HG03103 (cell line): ENCODE results near the gene IRS1.

ENCODE experiments used
- ATAC-seq: cut with Tn5 transposase; IDR thresholded peaks from one replicate; pipeline ENCODE4 v1.9.1; 2021; ENCODE audit warnings: low read depth; ENCODE audit not compliant: unreplicated experiment

Gene IRS1

DNA sequence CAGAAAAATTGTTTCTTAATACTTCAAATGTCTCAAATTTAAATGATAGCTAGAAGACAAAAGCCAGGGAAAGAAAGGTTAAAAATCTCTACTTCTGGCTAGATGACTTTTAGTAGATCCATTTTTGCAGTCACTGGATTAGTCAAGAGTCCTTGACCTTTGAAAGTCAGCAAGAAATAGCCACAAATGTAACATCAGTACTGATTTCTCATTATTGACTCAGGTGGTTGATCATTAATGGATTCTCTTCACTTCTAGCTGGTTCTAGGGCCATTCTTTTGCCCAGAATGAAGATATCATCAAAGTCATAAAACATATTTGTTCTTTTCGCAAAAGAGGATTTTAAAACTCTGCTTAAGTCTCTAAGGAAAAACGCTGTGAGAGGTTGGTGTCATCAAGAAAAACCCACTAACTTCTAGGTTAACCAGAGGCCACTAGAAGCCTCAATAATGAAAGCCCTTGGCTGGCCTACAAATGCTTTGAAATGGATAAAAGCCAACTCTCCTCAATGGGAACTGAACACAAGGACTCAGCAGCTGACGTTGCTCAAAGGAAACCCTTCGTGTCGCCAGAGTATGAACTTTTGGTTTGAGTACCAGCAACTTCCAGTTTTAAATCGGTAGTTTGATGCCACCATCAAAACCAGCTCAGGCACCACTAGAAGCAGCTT is 66.3 kb downstream of the IRS1 start:
- ATAC-seq, result no peak

DNA sequence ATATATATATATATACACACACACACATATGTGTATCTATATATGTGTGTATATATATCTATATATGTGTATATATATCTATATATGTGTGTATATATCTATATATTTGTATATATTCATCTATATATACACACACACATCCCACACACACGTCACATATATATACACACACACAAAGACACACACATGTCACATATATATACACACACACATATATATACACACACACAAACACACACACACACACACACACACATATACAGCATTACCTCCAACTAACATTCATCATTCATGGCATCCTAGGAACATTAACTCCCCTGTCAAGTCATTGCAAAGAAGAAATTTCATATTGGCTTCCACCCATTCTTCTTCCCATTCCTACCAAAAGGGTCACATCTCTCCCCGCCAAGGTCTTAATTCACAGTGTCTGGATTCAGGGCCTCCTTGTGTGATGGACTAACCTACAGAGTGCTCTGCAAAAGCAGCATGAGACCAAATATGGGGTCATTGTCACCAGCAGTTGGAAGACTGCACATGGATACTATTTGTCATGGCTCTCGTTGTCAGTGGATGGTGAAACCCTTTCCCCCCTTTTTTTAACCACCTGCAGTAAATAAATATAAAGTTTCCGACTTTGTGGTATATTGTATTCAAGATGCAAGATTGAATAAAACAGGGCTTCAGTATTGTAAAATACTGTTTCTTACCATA is 67.0 kb downstream of the IRS1 start:
- no peak for ATAC-seq

DNA sequence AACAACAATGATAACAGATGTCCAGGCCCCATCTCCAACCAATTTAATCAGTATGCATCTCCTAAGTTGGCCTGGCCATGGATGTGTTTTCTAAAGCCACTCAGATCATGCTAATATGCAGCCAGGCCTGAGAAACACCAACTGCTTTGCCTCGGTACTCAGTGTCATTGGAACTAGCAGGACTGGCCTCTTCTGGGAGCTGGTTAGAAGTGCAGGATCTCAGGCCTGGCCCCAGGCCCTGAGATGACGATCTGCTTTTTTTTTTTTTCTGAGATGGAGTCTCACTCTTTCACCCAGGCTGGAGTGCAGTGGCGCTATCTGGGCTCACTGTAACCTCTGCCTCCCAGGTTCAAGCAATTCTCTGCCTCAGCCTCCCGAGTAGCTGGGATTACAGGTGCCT is 69.1 kb downstream of the IRS1 start:
- ATAC-seq, result no peak

DNA sequence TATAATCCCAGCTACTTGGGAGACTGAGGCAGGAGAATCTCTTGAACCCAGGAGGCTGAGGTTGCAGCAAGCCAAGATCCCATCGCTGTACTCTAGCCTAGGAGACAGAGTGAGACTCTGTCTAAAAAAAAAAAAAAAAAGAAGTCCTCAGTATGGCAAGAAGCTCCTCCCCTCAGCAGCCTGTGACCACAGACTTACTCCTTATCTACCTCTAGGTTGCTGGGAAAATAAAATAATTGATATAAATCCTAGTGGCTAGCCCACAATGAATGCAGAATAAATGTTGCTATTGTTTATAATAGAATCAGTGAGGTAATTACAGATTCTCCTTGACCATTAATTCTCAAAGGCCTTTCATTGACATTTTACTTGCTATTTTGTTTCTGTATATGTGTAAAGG is 70.6 kb downstream of the IRS1 start:
- no peak for ATAC-seq

DNA sequence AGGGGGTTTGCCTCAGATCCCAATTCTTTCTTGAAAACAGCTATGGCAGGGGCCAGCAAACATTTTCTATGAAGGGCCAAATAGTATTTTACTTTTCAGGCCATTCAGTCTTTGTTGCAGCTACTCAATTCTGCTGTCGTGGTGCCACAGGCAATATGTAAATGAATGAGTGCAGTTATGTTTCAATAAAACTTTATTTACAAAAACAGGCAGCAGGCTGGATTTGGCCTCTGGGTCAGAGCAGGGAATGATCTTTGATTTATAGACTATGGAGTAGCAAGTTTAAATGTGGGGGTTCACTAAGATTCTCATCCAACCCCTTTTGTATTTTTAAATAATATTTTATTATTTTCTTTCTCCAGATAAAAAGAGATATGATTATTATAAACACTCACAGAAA is 72.4 kb downstream of the IRS1 start:
- ATAC-seq, result no peak

DNA sequence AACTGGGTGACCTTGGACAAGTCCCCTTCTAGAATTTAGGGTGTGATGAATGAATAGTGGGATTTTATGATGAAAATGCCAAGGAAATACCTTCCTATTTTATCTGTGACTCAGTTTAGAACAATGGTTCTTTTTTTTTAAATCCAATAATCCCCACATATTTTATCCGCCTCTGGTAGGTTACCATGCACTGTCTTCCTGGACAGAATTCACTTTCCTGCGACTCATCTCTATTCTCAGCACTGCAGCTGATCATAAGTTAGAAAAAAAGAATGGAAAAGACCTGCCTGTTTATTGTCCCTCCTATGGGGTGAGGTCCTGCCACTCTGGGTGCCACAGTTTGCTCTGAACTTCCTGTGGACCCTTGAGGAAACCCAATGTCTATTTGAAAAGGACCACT is 73.1 kb downstream of the IRS1 start:
- no peak for ATAC-seq

DNA sequence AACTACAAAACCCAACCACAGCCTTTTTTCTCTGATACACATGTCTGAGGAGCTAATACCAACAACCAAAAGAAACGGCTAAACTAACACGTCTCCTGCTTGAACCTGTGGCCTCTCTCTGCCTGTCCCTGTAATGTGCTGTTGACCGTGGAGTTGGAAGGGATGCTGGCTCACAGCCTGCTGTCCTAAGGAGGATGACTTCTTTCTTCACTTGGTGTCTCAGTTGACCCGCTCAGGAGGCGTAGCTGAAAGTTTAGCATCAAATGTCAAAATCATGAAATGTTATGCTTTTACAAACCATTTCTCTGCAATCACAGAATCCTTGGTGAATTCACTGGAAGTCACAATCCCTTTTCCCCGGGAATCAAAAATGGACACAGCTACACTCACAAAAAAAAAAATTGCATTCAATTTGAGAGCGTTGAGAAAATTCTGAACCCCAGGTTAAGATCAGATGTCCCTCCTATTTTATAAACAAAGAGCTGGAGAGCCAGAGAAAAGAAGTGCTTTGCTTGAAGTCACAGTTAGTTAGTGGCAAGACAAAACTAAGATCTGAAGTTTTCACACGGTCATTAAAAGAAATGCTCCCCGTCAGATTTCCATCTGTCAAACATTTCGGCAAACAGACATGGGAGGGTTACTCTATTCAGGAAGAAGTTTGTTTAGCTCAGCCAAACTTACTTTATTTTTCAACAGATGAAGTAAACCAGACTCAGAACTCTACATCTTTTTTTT is 74.3 kb downstream of the IRS1 start:
- no peak for ATAC-seq

DNA sequence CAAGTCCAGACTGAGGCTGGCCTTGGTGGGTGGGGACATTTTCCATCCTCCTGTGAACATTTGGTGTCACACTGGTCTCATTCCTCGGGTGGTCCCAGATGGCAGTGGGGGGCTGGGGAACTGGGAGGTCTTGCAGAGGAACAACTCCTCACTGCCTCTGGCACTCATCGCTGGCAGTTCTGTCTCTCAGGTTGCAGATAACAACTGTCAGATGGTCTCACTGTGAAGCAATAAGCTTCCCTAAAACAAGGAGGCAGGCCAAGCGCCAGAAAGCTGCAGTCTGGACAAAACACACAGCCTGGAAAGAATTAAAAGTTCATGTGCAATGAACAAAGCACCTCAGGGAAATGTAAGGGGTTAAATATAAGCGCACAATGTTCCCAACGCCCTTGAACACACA is 78.1 kb downstream of the IRS1 start:
- no peak for ATAC-seq

DNA sequence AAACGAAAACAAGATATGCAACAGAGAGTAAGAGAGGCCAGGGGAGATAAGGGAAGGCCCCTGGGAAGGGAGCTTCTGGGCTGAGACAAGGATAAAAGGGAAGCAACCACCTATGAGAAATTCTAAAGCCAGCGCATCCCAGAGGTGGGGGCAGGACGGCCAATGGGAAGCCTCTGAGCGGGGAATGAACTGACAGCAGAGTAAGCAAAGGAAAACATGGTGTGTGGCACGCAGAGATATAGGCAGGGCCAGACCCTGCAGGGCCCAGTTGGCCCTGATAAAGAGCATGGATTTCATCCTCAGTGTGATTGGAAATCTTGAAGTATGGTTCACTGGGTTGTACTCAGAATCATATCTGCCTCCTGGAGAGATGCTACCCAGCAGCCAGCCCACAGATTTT is 78.7 kb downstream of the IRS1 start:
- no peak for ATAC-seq

DNA sequence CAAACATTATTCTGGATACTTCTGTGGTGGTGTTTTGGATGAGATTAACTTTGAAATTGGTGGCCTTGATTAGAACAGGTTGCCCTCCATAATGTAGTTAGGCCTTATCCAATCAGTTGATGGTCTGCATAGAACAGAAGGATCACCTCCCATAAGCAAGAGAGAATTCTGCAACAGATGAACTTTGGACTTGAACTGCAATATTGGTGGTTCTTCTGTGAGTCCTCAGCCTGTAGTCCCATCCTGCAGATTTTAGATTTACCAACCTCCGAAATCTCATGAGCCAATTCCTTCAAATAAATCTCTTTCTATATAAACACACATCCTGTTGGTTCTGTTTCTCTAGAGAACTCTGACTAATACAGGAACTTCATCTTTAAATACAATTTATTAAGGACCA is 81.9 kb downstream of the IRS1 start:
- ATAC-seq, result no peak

DNA sequence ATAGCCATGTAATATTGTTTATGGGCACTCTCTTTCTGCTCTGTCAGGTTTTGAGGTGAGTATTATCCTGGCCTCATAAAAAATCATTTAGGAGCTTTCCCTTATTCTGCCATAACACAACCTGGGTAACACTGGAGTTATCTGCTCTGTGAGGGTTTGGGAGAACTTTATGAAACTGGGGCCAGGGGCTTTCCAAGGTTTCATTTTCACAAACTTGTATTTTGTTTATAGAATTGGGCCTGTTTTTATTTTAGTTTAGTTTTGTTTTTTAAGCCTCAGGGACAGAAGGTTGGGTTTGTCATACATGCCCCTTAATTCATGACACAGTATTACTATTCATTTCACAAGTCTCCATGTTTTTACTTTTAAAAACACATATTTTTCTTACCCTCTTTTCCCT is 83.5 kb downstream of the IRS1 start:
- ATAC-seq, result no peak

DNA sequence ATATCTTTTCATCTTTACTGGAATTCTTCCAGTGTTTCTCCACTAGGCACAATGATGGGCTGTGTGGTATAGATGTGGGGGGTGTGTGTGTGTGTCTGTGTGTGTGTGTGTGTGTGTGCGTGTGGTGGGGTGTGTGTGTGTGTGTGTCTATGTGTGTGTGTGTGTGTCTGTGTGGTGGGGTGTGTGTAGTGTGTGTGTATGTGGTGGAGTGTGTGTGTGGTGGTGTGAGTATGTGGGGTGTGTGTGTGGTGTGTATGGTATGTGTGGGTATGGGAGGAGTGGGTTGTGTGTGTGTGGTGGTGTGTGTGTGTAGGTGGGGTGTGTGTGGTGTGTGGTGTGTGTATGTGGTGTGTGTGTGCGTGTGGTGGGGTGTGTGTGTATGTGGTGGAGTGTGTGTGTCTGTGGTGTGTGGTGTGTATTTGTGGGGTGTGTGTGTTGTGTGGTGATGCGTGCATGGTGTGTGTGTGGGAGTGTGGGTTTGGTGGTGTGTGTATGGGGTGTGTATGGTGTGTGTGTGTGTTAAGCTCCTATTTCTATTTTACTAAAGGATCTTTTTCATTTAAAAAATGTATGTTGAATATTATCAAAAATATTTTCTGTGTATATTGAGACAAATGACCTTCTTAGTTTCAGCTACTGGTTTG is 84.2 kb downstream of the IRS1 start:
- ATAC-seq, result no peak

DNA sequence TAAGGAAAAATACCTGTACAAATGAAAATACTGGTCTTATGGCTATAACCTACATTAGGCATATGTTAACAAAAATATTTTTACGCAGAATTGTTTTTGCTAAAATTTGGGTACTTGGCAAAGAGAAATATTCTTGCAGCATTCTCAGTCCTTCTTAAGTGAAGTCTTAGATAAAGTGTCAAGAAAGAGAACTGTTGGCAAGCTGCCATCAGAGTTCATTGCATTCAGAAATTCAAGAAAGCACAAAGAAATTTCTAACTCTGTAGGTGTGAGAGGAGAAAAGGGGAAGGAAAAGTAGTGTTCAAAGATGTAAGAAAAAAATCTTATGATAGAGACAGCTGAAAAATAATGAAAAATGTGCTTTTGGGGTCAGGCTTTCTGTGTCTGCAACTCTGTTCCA is 86.7 kb downstream of the IRS1 start:
- no peak for ATAC-seq

DNA sequence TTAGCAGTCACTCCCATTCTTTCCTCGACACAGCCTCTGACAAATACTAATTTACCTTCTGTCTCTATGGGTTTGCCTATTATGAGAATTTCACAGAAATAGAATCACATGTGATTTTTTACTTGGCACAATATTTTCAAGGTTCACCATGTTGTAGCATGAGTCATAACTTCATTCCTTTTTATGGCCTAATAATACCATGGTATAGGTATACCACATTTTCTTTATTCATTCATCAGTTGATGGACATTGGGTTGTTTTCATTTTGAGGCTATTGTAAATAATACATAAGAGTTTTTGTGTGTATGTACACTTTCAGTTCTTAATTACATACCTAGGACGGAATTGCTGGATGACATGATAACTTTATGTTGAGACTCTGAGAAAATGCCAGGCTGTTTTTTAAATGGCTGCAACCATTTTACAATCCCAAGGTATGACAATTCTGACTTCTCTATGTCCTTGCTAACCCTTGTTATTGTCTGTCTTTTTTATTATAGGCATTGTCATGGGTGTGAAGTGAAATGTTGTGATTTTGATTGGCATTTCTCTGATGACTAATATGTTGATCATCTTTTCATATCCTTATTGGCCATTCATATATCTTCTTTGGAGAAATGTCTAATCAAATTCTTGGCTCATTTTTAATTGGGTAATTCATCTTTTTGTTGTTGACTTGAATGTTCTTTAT is 87.9 kb downstream of the IRS1 start:
- ATAC-seq, result no peak

DNA sequence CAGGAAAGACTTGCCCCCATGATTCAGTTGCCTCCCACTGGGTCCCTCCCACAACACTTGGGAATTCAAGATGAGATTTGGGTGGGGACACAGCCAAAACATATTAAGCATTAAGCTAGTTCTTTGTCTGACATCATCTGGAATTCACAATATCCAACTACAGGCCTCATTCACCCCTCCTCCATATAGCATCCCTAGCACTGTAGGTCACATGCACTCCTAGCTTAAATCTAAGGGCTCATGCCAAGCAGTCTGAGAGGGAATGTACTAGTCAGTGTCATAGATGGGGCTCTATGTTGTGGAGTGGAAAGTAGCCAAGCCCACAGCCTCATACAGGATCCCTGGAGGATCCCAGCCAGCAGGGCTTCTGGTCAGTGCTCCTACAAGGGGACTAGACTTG is 92.1 kb downstream of the IRS1 start:
- no peak for ATAC-seq

DNA sequence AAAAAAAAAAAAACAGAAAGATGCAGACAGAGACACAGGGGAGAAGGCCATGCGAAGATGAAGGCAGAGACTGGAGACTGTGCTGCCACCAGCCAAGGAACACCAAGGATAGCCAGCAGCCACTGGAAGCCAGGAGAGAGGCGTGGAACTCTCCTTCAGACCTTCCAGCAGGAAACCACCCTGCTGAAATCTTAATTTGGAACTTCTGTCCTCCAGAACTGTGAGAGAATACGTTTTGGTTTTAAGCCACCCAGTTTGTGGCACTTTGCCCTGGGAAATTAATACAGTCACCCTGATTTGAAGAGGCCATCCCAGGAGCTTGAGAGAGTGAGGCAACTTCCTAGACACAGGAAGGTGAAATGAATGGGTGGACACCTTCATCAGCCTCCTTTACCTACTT is 93.7 kb downstream of the IRS1 start:
- no peak for ATAC-seq

DNA sequence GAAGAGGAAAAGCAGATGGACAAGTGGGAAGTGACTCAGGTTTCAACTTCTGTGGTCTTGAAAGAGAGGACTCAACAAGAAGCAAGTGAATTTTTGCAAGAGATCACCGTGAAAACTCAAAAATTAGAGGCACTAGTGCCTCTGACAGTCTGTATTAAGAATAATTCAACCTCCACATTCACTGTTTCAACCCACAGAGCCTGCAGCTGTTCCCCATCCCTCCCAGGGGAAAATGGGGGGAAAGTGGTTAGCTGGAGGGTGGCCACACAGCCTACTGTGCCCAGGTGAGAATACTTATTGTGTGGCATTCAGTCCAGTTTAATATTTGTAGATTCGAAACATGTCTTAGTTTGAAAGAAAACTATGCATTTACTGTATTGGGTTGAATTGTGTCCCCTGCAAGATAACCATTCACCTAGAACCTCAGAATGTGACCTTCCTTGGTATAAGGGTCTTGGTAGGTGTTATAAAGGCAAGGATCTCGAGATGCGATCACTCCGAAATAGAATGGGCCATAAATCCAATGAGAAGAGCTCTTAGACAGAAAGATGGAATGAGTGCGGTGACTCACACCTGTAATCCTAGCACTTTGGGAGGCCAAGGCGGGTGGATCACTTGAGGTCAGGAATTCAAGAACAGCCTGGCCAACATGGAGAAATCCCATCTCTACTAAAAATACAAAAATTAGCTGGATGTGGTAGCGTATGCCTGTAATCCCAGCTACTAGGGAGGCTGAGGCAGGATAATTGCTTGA is 94.3 kb downstream of the IRS1 start:
- no peak for ATAC-seq

DNA sequence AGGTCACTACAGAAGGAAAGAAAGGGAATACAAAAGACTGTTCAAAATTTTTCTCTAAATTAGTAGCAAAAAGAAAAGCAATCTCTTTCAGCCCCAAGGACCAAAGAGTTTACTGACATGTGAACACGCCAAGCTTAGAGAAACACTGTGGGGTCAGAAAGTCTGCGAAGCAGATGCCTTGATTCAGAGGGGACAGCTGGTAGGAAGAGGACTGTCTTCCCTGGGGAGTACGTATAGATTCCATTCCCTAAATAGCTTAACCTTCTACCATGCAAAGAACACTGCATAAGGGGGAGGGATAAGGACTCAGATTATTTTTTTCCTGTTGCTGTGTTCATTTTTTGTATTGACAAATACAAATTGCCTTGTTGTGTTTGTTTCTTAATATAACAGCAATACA is 96.1 kb downstream of the IRS1 start:
- ATAC-seq, result no peak

DNA sequence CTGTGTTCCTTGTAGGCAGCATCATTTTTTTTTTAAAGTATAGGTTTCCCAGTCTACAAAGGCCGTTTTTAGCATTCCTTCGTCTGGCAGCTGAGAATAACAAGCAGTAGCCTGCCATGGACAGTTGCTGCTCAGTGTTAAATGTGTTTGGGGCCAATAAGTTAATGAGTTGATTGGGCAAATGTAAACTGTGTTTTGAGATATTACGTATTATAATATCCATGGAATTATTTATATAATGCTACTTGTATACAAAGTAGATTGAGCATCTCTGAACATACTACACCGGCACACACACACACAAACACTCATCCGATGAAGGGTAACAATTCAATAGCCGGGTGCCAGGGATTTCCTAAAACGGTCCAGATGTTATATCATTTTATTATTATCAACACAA is 97.2 kb downstream of the IRS1 start:
- ATAC-seq, result no peak

DNA sequence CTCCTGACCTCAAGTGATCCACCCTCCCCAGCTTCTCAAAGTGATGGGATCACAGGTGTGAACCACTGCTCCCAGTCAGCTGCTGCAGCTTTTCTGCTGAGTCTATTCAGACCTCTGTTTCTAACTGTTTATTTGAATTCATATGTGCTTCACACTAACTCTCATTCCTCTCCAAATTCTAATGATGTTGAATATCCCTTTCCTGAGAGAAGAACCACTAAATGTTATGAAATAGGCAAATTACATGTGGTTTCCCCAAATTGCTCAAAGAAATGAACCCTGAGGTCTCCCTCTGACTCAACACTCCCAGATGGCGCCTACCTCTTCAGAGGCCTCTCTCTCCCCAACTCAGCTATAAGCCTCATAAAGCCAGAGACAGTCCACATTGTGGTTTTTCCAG is 98.6 kb downstream of the IRS1 start:
- no peak for ATAC-seq
